GM18505 (cell line): ENCODE results near the gene TCN1.
"Not testable (repeated sequence)": the region's sequence is repeated elsewhere in the genome, so short reads cannot be mapped to it uniquely, and the experiment has no call there.

Experiments used
- ATAC-seq: cut with Tn5 transposase; IDR thresholded peaks from one replicate; pipeline ENCODE4 v1.9.1; 2021; ENCODE audit not compliant: unreplicated experiment
- POLR2A ChIP-seq: IDR thresholded peaks from 4 replicates; pipeline ENCODE4 v1.6.1; 2011; ENCODE audit warnings: borderline replicate concordance; ENCODE audit not compliant: insufficient read depth, insufficient read length; ENCODE audit errors: extremely low read depth

Gene TCN1

GRCh38 chr11:59866397-59866796, at the start of gene TCN1:
Gene TCN1 (minus strand): TSS chr11:59866487. CDS start chr11:59866470, 17 bp downstream.
- TF ChIP-seq POLR2A, result no peak
- no peak for ATAC-seq

GRCh38 chr11:59903569-59903968, 37.3 kb upstream of the TCN1 start:
- not testable (repeated sequence) for ATAC-seq

- no peak for TF ChIP-seq POLR2A
- no peak for ATAC-seq
These were observed 35.0 kb upstream of the TCN1 start for GRCh38 chr11:59901306-59901705.

- no peak for TF ChIP-seq POLR2A
- no peak for ATAC-seq
These were observed 34.3 kb upstream of the TCN1 start for GRCh38 chr11:59900366-59901126.

- TF ChIP-seq POLR2A, result no peak
- ATAC-seq, result no peak
These were observed 33.2 kb upstream of the TCN1 start for GRCh38 chr11:59899532-59899931.

GRCh38 chr11:59898650-59899049, 32.4 kb upstream of the TCN1 start:
- no peak for ATAC-seq
- TF ChIP-seq POLR2A, result no peak

GRCh38 chr11:59898046-59898445, 31.8 kb upstream of the TCN1 start:
- no peak for ATAC-seq
- TF ChIP-seq POLR2A, result no peak

GRCh38 chr11:59894616-59895015, 28.3 kb upstream of the TCN1 start:
- TF ChIP-seq POLR2A, result no peak
- no peak for ATAC-seq

- TF ChIP-seq POLR2A, result no peak
- no peak for ATAC-seq
These were observed 25.5 kb upstream of the TCN1 start for GRCh38 chr11:59891781-59892181.

- ATAC-seq, result not testable (repeated sequence)
These were observed 20.9 kb upstream of the TCN1 start for GRCh38 chr11:59887156-59887555.

GRCh38 chr11:59883597-59883996, 17.3 kb upstream of the TCN1 start:
- no peak for ATAC-seq
- no peak for TF ChIP-seq POLR2A

- TF ChIP-seq POLR2A, result no peak
- ATAC-seq, result no peak
These were observed 13.3 kb upstream of the TCN1 start for GRCh38 chr11:59879567-59879966.

GRCh38 chr11:59878575-59878974, 12.3 kb upstream of the TCN1 start, which contains the start of gene OOSP3:
Gene OOSP3 (plus strand): TSS chr11:59878782. CDS start chr11:59878809, 27 bp downstream.
- no peak for TF ChIP-seq POLR2A
- ATAC-seq, result no peak

GRCh38 chr11:59877784-59878183, 11.5 kb upstream of the TCN1 start:
- no peak for ATAC-seq
- no peak for TF ChIP-seq POLR2A

- TF ChIP-seq POLR2A, result no peak
- no peak for ATAC-seq
These were observed 11.0 kb upstream of the TCN1 start for GRCh38 chr11:59877325-59877724.
